ENCODE results near the gene OR10H5. TPM values are rescaled to one million over a fixed set of nuclear protein-coding genes. Genes with fewer than 3 reads are reported as not detected.
"Not testable (repeated sequence)": the region's sequence is repeated elsewhere in the genome, so short reads cannot be mapped to it uniquely, and the experiment has no call there.

Gene OR10H5
- total RNA-seq, 4 donors from 2014 or later: not detected

DNA sequence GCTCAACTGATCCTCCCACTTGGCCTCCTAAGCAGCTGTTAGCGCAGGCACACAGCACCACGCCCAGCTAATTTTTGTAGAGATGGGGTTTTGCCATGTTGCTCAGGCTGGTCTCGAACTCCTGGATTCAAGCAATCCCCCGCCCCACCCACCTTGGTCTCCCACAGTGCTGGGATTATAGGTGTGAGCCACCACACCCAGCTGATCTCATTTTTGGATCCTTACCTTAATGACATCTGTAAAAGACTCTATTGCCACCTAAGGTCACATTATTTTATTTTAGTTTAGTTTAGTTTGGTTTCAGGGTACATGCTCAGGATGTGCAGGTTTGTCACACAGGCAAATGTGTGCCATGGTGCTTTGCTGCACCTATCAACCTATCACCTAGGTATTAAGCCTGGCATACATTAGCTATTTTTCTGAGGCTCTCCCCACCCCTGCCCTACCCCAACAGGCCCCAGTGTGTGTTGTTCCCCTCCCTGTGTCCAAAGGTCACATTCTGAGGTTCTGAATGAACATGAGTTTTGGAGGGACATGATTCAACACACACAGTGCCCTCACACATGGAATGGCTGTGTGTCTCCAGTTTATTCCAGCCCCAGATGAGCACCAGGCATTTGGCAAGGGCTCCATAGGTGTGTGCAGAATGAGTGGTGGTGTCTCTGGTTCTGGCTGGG, 1.3 kb downstream of the OR10H5 start:
- TF ChIP-seq POLR2A (IDR thresholded peaks at IDR 0.05): no peak
- TF ChIP-seq, protein P1, sequence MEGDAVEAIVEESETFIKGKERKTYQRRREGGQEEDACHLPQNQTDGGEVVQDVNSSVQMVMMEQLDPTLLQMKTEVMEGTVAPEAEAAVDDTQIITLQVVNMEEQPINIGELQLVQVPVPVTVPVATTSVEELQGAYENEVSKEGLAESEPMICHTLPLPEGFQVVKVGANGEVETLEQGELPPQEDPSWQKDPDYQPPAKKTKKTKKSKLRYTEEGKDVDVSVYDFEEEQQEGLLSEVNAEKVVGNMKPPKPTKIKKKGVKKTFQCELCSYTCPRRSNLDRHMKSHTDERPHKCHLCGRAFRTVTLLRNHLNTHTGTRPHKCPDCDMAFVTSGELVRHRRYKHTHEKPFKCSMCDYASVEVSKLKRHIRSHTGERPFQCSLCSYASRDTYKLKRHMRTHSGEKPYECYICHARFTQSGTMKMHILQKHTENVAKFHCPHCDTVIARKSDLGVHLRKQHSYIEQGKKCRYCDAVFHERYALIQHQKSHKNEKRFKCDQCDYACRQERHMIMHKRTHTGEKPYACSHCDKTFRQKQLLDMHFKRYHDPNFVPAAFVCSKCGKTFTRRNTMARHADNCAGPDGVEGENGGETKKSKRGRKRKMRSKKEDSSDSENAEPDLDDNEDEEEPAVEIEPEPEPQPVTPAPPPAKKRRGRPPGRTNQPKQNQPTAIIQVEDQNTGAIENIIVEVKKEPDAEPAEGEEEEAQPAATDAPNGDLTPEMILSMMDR (IDR thresholded peaks at IDR 0.05): no peak
- Histone ChIP-seq H3K9me3 (no peaks in the 10 kb centered on the region), H3K4me3 (no peak overlapping the region), H3K4me1 (no peaks in the 10 kb centered on the region), H3K36me3 (no peaks in the 10 kb centered on the region), H3K27ac (no peak overlapping the region), H3K27me3 (no peaks in the 10 kb centered on the region)
- no peak for DNase-seq
- intact Hi-C loops (cut with DNase I; ENCODE audit: low total_unique reads): no loop called here

DNA sequence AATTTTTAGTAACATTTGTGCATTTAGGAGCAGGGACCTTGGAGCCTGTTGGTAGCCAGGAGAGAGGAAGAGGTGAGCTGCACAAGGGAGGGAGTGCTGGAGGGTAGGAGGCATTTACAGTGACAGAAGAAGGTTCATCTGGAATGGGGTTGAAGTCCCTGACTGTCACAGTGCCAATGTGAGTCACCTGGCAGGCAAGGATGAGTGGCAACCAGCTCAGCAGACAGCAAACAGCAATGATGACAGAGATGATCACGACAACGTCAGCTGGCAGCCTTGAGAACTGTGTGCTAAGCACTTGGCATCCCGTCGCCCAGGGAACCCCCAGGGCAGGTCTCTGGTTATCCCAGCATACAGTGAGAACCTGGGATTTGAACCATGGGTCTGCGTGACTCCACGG, 2.6 kb downstream of the OR10H5 start:
- Histone ChIP-seq H3K27me3 (no peaks in the 10 kb centered on the region), H3K36me3 (no peaks in the 10 kb centered on the region), H3K4me3 (no peak overlapping the region), H3K4me1 (no peaks in the 10 kb centered on the region), H3K27ac (no peak overlapping the region), H3K9me3 (no peaks in the 10 kb centered on the region)
- intact Hi-C loops (cut with DNase I; ENCODE audit: low total_unique reads): no loop called here
- TF ChIP-seq, protein P1 (IDR thresholded peaks at IDR 0.05): no peak
- TF ChIP-seq POLR2A (IDR thresholded peaks at IDR 0.05): no peak
- DNase-seq: no peak

DNA sequence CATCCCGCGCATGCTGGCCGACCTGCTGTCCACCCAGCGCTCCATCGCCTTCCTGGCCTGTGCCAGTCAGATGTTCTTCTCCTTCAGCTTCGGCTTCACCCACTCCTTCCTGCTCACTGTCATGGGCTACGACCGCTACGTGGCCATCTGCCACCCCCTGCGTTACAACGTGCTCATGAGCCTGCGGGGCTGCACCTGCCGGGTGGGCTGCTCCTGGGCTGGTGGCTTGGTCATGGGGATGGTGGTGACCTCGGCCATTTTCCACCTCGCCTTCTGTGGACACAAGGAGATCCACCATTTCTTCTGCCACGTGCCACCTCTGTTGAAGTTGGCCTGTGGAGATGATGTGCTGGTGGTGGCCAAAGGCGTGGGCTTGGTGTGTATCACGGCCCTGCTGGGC, 6.8 kb downstream of the OR10H5 start:
- H3K27me3 ChIP-seq; DNase-seq; H3K4me1 ChIP-seq; H3K36me3 ChIP-seq; H3K9me3 ChIP-seq; H3K4me3 ChIP-seq; H3K27ac ChIP-seq; intact Hi-C loops (cut with DNase I; ENCODE audit: low total_unique reads): not testable (repeated sequence)

DNA sequence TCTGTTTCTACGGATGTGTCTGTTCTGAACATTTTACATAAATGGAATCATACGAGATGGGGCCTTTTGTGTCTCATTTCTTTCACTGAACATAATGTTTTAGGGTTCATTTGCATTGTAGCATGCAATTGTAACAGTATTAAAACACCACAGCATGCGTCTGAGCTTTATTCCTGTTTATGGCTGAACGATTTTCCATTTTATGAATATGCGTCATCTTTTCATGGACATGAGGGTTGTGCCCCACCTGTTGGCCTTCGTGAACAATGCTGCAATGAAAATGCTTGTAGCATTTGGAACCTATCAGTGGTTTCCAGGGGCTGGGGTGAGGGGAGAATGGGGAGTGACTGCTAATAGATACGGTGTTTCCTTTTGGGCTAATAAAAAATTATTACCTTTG, 22.9 kb downstream of the OR10H5 start:
- no peaks in the 10 kb centered on the region for H3K36me3 ChIP-seq
- H3K27me3 ChIP-seq: no peaks in the 10 kb centered on the region
- TF ChIP-seq POLR2A (IDR thresholded peaks at IDR 0.05): no peak
- TF ChIP-seq, protein P1 (IDR thresholded peaks at IDR 0.05): peak; percentile 21 to 42 (median 36)
- peak in 1 of 2 donors; percentile 17 for DNase-seq
- H3K4me3 ChIP-seq: no peak overlapping the region
- no peak overlapping the region for H3K27ac ChIP-seq
- no peaks in the 10 kb centered on the region for H3K4me1 ChIP-seq
- intact Hi-C loops (cut with DNase I; ENCODE audit: low total_unique reads): no loop called here
- no peaks in the 10 kb centered on the region for H3K9me3 ChIP-seq

DNA sequence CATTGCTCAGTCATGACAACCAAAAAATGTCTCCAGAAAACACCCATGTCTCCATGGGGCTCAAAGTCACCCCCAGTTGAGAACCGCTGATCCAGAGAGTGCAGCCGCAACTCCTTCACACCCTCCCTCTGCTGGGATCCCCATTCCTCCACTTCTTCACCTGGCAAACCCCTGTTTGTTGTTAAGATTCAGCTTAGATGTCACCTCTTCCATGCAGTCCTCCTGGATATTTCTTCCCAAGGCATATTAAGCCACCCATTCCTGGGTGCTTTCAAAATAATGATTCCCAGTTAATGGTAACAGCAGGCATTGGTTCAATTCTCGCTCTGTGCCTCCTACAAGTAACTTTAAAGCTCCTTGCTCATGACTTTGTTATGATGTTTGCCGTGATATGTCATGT, 24.0 kb downstream of the OR10H5 start:
- H3K9me3 ChIP-seq: no peaks in the 10 kb centered on the region
- no peak for TF ChIP-seq POLR2A (IDR thresholded peaks at IDR 0.05)
- TF ChIP-seq, protein P1 (IDR thresholded peaks at IDR 0.05): no peak
- DNase-seq: no peak
- H3K36me3 ChIP-seq: no peaks in the 10 kb centered on the region
- intact Hi-C loops (cut with DNase I; ENCODE audit: low total_unique reads): no loop called here
- no peaks in the 10 kb centered on the region for H3K4me1 ChIP-seq
- H3K4me3 ChIP-seq: no peak overlapping the region
- no peaks in the 10 kb centered on the region for H3K27me3 ChIP-seq
- H3K27ac ChIP-seq: no peak overlapping the region

All from uterus (tissue), 4 donors.